ENCODE data around the gene OPCML. TPM values are rescaled to one million over a fixed set of nuclear protein-coding genes. Genes with fewer than 3 reads are reported as not detected.

OPCML gene
- total RNA-seq, 3 donors from 2014 or later (not counting 1 experiment from before 2014, with no cell fraction given): not detected

DNA sequence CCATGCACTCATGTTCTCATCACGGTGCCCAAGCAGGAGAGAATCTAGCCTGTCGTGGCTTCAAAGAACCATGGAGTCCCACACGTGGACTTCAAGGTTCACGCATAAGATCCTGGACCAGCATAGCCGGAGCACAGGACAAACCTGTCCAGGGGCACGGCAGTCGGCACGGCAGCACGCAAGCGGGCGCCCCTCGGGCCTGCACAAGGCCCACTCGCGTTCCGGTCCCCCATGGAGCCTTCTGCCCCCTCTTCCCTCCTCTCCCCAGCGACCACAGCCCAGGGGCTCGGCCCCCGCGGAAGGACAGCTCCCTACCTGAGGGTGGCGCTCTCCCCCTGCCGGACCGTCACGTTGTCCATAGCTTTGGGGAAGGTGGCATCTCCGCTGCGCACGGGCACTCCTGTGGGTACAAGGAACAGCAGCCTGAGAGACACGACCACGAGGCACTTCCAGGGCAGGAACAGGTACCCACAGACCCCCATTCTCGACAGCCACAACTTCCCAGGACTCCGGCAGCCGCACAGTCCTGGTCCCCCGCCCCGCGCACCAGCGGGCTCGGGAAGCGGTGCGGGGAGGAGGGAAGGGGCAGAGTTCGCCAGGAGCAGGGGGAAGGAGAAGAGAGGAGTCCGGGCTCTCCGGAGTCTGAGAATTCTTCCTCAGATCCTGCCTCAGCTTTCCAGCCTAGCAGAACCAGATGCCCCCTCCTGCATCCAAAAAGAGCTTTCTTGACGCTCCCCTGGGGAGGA lies 589.5 kb downstream of the OPCML start:
- intact Hi-C loops (cut with micrococcal nuclease): no loop called here
- Mint-ChIP-seq H3K36me3 (no peaks in the 10 kb centered on the region), H3K27me3 (ENCODE audit: low read depth in 2 of 2) (peaks cover 11 to 12% of the 10 kb centered on the region in 2 donors), H3K4me1 (no peaks in the 10 kb centered on the region), H3K4me3 (no peak overlapping the region), H3K27ac (no peak overlapping the region), H3K9me3 (no peaks in the 10 kb centered on the region)
- no peaks in the 10 kb centered on the region for H3K4me1 ChIP-seq (ENCODE audit: control insufficient read depth, insufficient read depth, low read length)
- DNase-seq: no peak
- 18% methylated on average over 32 of the region's 42 CpGs for WGBS (ENCODE audit: insufficient coverage)
- no peaks in the 10 kb centered on the region for H3K27me3 ChIP-seq (ENCODE audit: control insufficient read depth, insufficient read depth, low read length)
- no peak for ATAC-seq
- no peak overlapping the region for H3K27ac ChIP-seq (ENCODE audit: low read length)
- TF ChIP-seq, protein P1, sequence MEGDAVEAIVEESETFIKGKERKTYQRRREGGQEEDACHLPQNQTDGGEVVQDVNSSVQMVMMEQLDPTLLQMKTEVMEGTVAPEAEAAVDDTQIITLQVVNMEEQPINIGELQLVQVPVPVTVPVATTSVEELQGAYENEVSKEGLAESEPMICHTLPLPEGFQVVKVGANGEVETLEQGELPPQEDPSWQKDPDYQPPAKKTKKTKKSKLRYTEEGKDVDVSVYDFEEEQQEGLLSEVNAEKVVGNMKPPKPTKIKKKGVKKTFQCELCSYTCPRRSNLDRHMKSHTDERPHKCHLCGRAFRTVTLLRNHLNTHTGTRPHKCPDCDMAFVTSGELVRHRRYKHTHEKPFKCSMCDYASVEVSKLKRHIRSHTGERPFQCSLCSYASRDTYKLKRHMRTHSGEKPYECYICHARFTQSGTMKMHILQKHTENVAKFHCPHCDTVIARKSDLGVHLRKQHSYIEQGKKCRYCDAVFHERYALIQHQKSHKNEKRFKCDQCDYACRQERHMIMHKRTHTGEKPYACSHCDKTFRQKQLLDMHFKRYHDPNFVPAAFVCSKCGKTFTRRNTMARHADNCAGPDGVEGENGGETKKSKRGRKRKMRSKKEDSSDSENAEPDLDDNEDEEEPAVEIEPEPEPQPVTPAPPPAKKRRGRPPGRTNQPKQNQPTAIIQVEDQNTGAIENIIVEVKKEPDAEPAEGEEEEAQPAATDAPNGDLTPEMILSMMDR (IDR thresholded peaks at IDR 0.05): no peak
- H3K4me3 ChIP-seq (ENCODE audit: low read length): no peak overlapping the region
- H3K9me3 ChIP-seq (ENCODE audit: control insufficient read depth, insufficient read depth, low read length): no peaks in the 10 kb centered on the region
- no peaks in the 10 kb centered on the region for H3K36me3 ChIP-seq (ENCODE audit: control insufficient read depth, insufficient read depth, low read length)

DNA sequence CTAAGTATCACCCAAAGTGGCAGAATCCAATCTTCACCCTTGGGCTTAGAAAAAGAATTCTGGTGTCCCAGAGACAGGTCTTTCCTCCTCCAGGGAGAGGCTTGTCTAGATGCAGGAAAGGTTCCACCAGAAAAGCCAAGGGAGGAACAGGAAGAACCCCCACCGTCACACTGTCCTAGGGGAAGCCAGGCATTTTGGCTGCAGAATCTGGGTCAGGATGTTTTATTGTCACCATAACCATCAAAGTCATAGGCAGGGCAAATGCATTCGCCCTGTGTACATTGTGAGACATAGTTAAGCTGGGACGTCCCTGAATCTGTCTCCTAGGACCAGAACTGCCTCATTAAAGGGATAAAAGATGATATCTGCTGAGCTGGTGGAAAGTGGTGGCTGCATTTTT lies 590.5 kb downstream of the OPCML start:
- Mint-ChIP-seq H3K27me3 (ENCODE audit: low read depth in 2 of 2) (peaks cover 11 to 12% of the 10 kb centered on the region in 2 donors), H3K4me3 (no peak overlapping the region), H3K4me1 (no peaks in the 10 kb centered on the region), H3K27ac (no peak overlapping the region), H3K36me3 (no peaks in the 10 kb centered on the region), H3K9me3 (no peaks in the 10 kb centered on the region)
- Histone ChIP-seq H3K27ac (ENCODE audit: low read length) (no peak overlapping the region), H3K27me3 (ENCODE audit: control insufficient read depth, insufficient read depth, low read length) (no peaks in the 10 kb centered on the region), H3K4me3 (ENCODE audit: low read length) (no peak overlapping the region), H3K36me3 (ENCODE audit: control insufficient read depth, insufficient read depth, low read length) (no peaks in the 10 kb centered on the region), H3K9me3 (ENCODE audit: control insufficient read depth, insufficient read depth, low read length) (no peaks in the 10 kb centered on the region), H3K4me1 (ENCODE audit: control insufficient read depth, insufficient read depth, low read length) (no peaks in the 10 kb centered on the region)
- TF ChIP-seq, protein P1 (IDR thresholded peaks at IDR 0.05): no peak
- WGBS (ENCODE audit: insufficient coverage): 47% methylated on average over 3 of the region's 3 CpGs
- DNase-seq (no peak), ATAC-seq (no peak)
- intact Hi-C loops (cut with micrococcal nuclease): no loop called here

DNA sequence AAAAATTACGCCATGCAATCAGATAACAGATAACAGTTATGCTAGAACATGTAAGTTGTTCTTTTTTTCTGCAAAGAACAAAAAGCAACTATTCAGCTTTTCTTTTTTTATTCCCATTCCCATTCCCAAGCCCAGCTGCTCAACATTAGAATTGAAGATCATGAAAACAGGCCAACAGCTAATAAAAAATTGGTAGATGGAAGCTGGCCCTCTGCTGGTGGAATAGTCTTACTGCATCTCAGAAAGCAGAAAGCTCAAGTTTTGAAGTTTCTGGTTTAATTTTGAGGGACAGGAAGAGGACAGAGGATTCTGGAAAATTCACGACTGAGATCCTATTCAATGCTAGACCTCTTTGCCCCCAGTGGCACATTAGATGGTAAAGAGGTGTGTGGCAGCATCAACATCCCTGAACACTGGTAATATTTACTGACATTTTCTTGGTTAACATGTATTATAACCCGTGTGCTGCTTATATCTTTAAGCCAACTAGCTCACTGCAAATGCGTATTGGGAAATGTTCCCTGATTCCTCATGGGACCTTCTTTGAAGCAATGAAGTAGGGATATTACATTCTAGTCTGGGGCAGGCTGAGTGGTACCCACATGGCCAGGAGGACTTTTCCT lies 591.2 kb downstream of the OPCML start:
- Histone ChIP-seq H3K4me3 (ENCODE audit: low read length) (no peak overlapping the region), H3K27ac (ENCODE audit: low read length) (no peak overlapping the region), H3K36me3 (ENCODE audit: control insufficient read depth, insufficient read depth, low read length) (no peaks in the 10 kb centered on the region), H3K27me3 (ENCODE audit: control insufficient read depth, insufficient read depth, low read length) (no peaks in the 10 kb centered on the region), H3K4me1 (ENCODE audit: control insufficient read depth, insufficient read depth, low read length) (no peaks in the 10 kb centered on the region), H3K9me3 (ENCODE audit: control insufficient read depth, insufficient read depth, low read length) (no peaks in the 10 kb centered on the region)
- H3K4me1 Mint-ChIP-seq: no peaks in the 10 kb centered on the region
- H3K9me3 Mint-ChIP-seq: no peaks in the 10 kb centered on the region
- ATAC-seq (no peak), DNase-seq (peak in 1 of 2 donors; percentile 25)
- no peak overlapping the region for H3K27ac Mint-ChIP-seq
- intact Hi-C loops (cut with micrococcal nuclease): no loop called here
- WGBS (ENCODE audit: insufficient coverage): 62% methylated on average over 3 of the region's 4 CpGs
- no peaks in the 10 kb centered on the region for H3K36me3 Mint-ChIP-seq
- no peak overlapping the region for H3K4me3 Mint-ChIP-seq
- TF ChIP-seq, protein P1 (IDR thresholded peaks at IDR 0.05): peak; percentile 68
- peaks cover 11 to 12% of the 10 kb centered on the region in 2 donors for H3K27me3 Mint-ChIP-seq (ENCODE audit: low read depth in 2 of 2)

Measured in natural killer cell (primary cell).